HCT116 (cell line): Measurements from ENCODE around the gene WDR48. TPM values are rescaled to one million over a fixed set of nuclear protein-coding genes. Genes with fewer than 3 reads are reported as not detected.

Experiments
- ATAC-seq: fragments of 200-7000 bp; cut with Tn5 transposase; 2 replicates; pipeline ENCODE4 v1.9.1; 2020; ENCODE audit warnings: mild to moderate bottlenecking, moderate library complexity
- BruUV-seq: library from RNA; stranded (reverse); fragments of 400-500 nt; replicated peaks from 2 replicates; lab custom pipeline; 2021; lab: Mats Ljungman, UMichigan
- CTCF ChIA-PET: fragments of 300-600 bp; sonication (Branson Sonifier 250); formaldehyde crosslinking; loops from one replicate; lab custom pipeline; 2021; ENCODE audit warnings: antibody characterized with exemption; lab: Charles Lee
- POLR2A ChIA-PET: fragments of 300-600, 350-600 bp; sonication (Branson Sonifier 250); formaldehyde crosslinking; loops from one replicate; lab custom pipeline; 2021; ENCODE audit warnings: antibody characterized with exemption; lab: Charles Lee
- RAD21 ChIA-PET, 2 experiments: fragments of 300-600 bp; sonication (Branson Sonifier 250); formaldehyde crosslinking; loops; one replicate each; lab custom pipeline; 2023; ENCODE audit warnings: low total read pairs in 2 of 2; ENCODE audit not compliant: uncharacterized antibody in 2 of 2, unreplicated experiment in 2 of 2, low non-redundant PET in 1 of 2; lab: Charles Lee
- DNase-seq: peaks from one replicate; pipeline ENCODE4 v3.0.0-alpha.2; 2010; ENCODE audit warnings: low read depth, low spot score
- H2AFZ ChIP-seq: fragments of 200-600 bp; shearing (Covaris generic), sonication (generic); 2 replicates; pipeline ENCODE4 v1.6.1; 2017; ENCODE audit warnings: low read depth, mixed run types, mixed read lengths, antibody characterized with exemption, low read length; ENCODE audit not compliant: poor library complexity, severe bottlenecking
- H3K27ac ChIP-seq: 2 replicates; pipeline ENCODE4 v1.5.1; 2012; ENCODE audit warnings: low read depth, low read length
- H3K27me3 ChIP-seq: fragments of 200-600 bp; sonication (generic); 2 replicates; pipeline ENCODE4 v1.6.1; 2016; ENCODE audit warnings: mixed run types, low read length, mixed read lengths; ENCODE audit not compliant: insufficient read depth
- H3K36me3 ChIP-seq, 2 experiments: fragments of 200-500 bp in 1 of 2; fragments of 200-600 bp in 1 of 2; sonication (Bioruptor generic) in 1 of 2; sonication (generic) in 1 of 2; 2 replicates each; pipeline versions ENCODE4 v1.5.1 to v1.6.1; 2014 to 2016; ENCODE audit warnings: low read length in 2 of 2, inconsistent platforms in 1 of 2, mixed read lengths in 1 of 2, mixed run types in 1 of 2; ENCODE audit not compliant: insufficient read depth in 2 of 2, control insufficient read depth in 1 of 2
- H3K4me1 ChIP-seq, 2 experiments: fragments of 200-600 bp in 1 of 2; sonication (generic) in 1 of 2; 2 replicates each; pipeline versions ENCODE4 v1.5.1 to v1.6.1; 2012 to 2017; ENCODE audit warnings: low read length in 2 of 2, inconsistent platforms in 1 of 2, mild to moderate bottlenecking in 1 of 2, mixed read lengths in 1 of 2, mixed run types in 1 of 2, moderate library complexity in 1 of 2; ENCODE audit not compliant: insufficient read depth in 2 of 2, control insufficient read depth in 1 of 2
- H3K4me2 ChIP-seq: fragments of 200-600 bp; sonication (generic); 2 replicates; pipeline ENCODE4 v1.6.1; 2017; ENCODE audit warnings: mixed run types, low read length, mixed read lengths
- H3K4me3 ChIP-seq, 2 experiments: fragments of 200-600 bp in 1 of 2; sonication (generic) in 1 of 2; replicated peaks in 1 of 2; 2 replicates each; pipeline ENCODE4 v1.5.1; 2011 to 2016; ENCODE audit warnings: low read length in 2 of 2, control low read depth in 1 of 2, low read depth in 1 of 2, mild to moderate bottlenecking in 1 of 2, mixed read lengths in 1 of 2, mixed run types in 1 of 2
- H3K79me2 ChIP-seq: fragments of 200-600 bp; sonication (generic); 2 replicates; pipeline ENCODE4 v1.6.1; 2017; ENCODE audit warnings: mild to moderate bottlenecking, mixed run types, low read length, moderate library complexity, mixed read lengths; ENCODE audit not compliant: insufficient read depth
- H3K9ac ChIP-seq: fragments of 200-600 bp; sonication (generic); 2 replicates; pipeline ENCODE4 v1.6.1; 2016; ENCODE audit warnings: low read length, mixed read lengths
- H3K9me2 ChIP-seq: fragments of 200-600 bp; sonication (generic), shearing (Covaris generic); 2 replicates; pipeline ENCODE4 v1.6.1; 2017; ENCODE audit warnings: mixed run types, mild to moderate bottlenecking, moderate library complexity; ENCODE audit not compliant: insufficient read depth
- H3K9me3 ChIP-seq, 2 experiments: fragments of 200-500 bp in 1 of 2; fragments of 200-600 bp in 1 of 2; sonication (Bioruptor generic) in 1 of 2; sonication (generic) in 1 of 2; 2 replicates each; pipeline ENCODE4 v1.6.1; 2014 to 2017; ENCODE audit warnings: low read length in 2 of 2, mixed read lengths in 2 of 2, inconsistent platforms in 1 of 2, low read depth in 1 of 2, mild to moderate bottlenecking in 1 of 2, mixed run types in 1 of 2, moderate library complexity in 1 of 2; ENCODE audit not compliant: control insufficient read depth in 1 of 2, insufficient read depth in 1 of 2
- H4K20me1 ChIP-seq: fragments of 200-600 bp; sonication (generic), shearing (Covaris generic); 2 replicates; pipeline ENCODE4 v1.6.1; 2017; ENCODE audit warnings: mixed run types, mild to moderate bottlenecking, moderate library complexity; ENCODE audit not compliant: insufficient read depth
- ATF3 ChIP-seq: IDR thresholded peaks from 2 replicates; pipeline ENCODE4 v1.6.1; 2012
- CBX3 ChIP-seq: IDR thresholded peaks from 2 replicates; pipeline ENCODE4 v1.6.1; 2012; ENCODE audit warnings: low read depth
- CEBPB ChIP-seq: IDR thresholded peaks from 2 replicates; pipeline ENCODE4 v1.6.1; 2012; ENCODE audit warnings: low read depth
- CTCF ChIP-seq, 3 experiments: fragments of 200-600 bp in 1 of 3; sonication (generic) in 1 of 3; IDR thresholded peaks in 2 of 3; conservative IDR thresholded peaks in 1 of 3; 2 replicates each; pipeline ENCODE4 v1.5.1; 2012 to 2017; ENCODE audit warnings: low read depth in 2 of 3, low read length in 2 of 3, antibody characterized with exemption in 1 of 3, borderline replicate concordance in 1 of 3, control low read depth in 1 of 3, mild to moderate bottlenecking in 1 of 3, mixed read lengths in 1 of 3, mixed run types in 1 of 3, moderate library complexity in 1 of 3; ENCODE audit not compliant: insufficient read depth in 1 of 3
- ELF1 ChIP-seq: IDR thresholded peaks from 2 replicates; pipeline ENCODE4 v1.6.1; 2012; ENCODE audit warnings: low read depth, borderline replicate concordance
- EZH2 ChIP-seq: fragments of 200-600 bp; sonication (generic); IDR thresholded peaks from 2 replicates; pipeline ENCODE4 v1.6.1; 2017; ENCODE audit warnings: antibody characterized with exemption, mixed run types
- EZH2phosphoT487 ChIP-seq: fragments of 200-600 bp; IDR thresholded peaks from 2 replicates; pipeline ENCODE4 v1.6.1; 2018; ENCODE audit warnings: antibody characterized with exemption, borderline replicate concordance
- FOSL1 ChIP-seq: IDR thresholded peaks from 2 replicates; pipeline ENCODE4 v1.6.1; 2012; ENCODE audit warnings: low read depth
- JUND ChIP-seq: IDR thresholded peaks from 2 replicates; pipeline ENCODE4 v1.6.1; 2012
- POLR2A ChIP-seq: IDR thresholded peaks from 2 replicates; pipeline ENCODE4 v1.7.0; 2011; ENCODE audit warnings: borderline replicate concordance; ENCODE audit not compliant: insufficient read depth, insufficient read length; ENCODE audit errors: extremely low read depth
- POLR2AphosphoS5 ChIP-seq: IDR thresholded peaks from 2 replicates; pipeline ENCODE4 v1.6.1; 2011; ENCODE audit warnings: mild to moderate bottlenecking, low read depth, low read length, moderate library complexity
- RAD21 ChIP-seq: IDR thresholded peaks from 2 replicates; pipeline ENCODE4 v1.6.1; 2012; ENCODE audit warnings: low read depth, mild to moderate bottlenecking
- REST ChIP-seq: IDR thresholded peaks from 2 replicates; pipeline ENCODE4 v1.6.1; 2012; ENCODE audit warnings: low read depth
- SIN3A ChIP-seq: IDR thresholded peaks from 2 replicates; pipeline ENCODE4 v1.6.1; 2012; ENCODE audit warnings: low read depth
- SP1 ChIP-seq: IDR thresholded peaks from 2 replicates; pipeline ENCODE4 v1.6.1; 2012; ENCODE audit warnings: low read depth
- ZBTB33 ChIP-seq: IDR thresholded peaks from 2 replicates; pipeline ENCODE4 v1.6.1; 2011; ENCODE audit warnings: mild to moderate bottlenecking, low read length, moderate library complexity; ENCODE audit not compliant: insufficient replicate concordance; ENCODE audit errors: extremely low read depth
- ZFX ChIP-seq: fragments of 450-650 bp; IDR thresholded peaks from 2 replicates; pipeline ENCODE4 v1.6.1; 2017
- ZNF274 ChIP-seq: fragments of 200-500 bp; sonication (Bioruptor generic); IDR thresholded peaks from 2 replicates; pipeline ENCODE4 v1.6.1; 2014; ENCODE audit warnings: mild to moderate bottlenecking, low read depth, low read length, inconsistent platforms
- intact Hi-C: fragments of 100-400 bp; cut with micrococcal nuclease; formaldehyde crosslinking; loops from 2 replicates; pipeline ENCODE4 v1.10.0; 2022
- total RNA-seq: library from RNA; stranded (reverse); gene quantifications from one replicate; pipeline ENCODE4 v1.2.1, GENCODE V29; 2021; ENCODE audit not compliant: unreplicated experiment

Gene WDR48
- total RNA-seq, 1 experiment from 2014 or later, result 35.6 TPM

- no peak for TF ChIP-seq POLR2AphosphoS5
- TF ChIP-seq REST, result no peak
- TF ChIP-seq ZBTB33, result no peak
- TF ChIP-seq ELF1, result no peak
- no peak for TF ChIP-seq EZH2
- TF ChIP-seq ZFX, result no peak
- no peak for TF ChIP-seq RAD21
- TF ChIP-seq SIN3A, result no peak
- TF ChIP-seq CTCF (IDR thresholded peaks at IDR 0.05 in 2 of 3, conservative IDR thresholded peaks at IDR 0.05 in 1 of 3; ENCODE audit: borderline replicate concordance in 1 of 3, insufficient read depth in 1 of 3, low read depth in 2 of 3, low read length in 2 of 3), result no peak
- no peak for TF ChIP-seq CEBPB
- TF ChIP-seq FOSL1, result no peak
- no peak for TF ChIP-seq JUND
- TF ChIP-seq ATF3, result no peak
- TF ChIP-seq ZNF274, result no peak
- no peak for TF ChIP-seq POLR2A
- TF ChIP-seq SP1, result no peak
- no peak for TF ChIP-seq CBX3
- TF ChIP-seq EZH2phosphoT487, result no peak
- CTCF ChIA-PET, result interaction anchor here (1.1 to 1.7 kb wide), 2 partner anchors 9 to 22 kb away, joined by 4 read pairs; no protein-coding TSS in a partner anchor
- POLR2A ChIA-PET, result no interaction called here
- DNase-seq (no peak), ATAC-seq (no peak)
- Histone ChIP-seq H3K27ac (no peak overlapping the region), H3K27me3 (peaks cover 20% of the 10 kb centered on the region), H3K9me2 (no peaks in the 10 kb centered on the region), H3K4me2 (no peak overlapping the region), H3K9me3 (no peaks in the 10 kb centered on the region), H3K4me3 (no peak overlapping the region), H4K20me1 (no peaks in the 10 kb centered on the region), H3K36me3 (no peaks in the 10 kb centered on the region), H3K9ac (no peak overlapping the region), H3K4me1 (no peaks in the 10 kb centered on the region), H2AFZ (no peak overlapping the region), H3K79me2 (no peaks in the 10 kb centered on the region)
- BruUV-seq, result no TSS peak
- RAD21 ChIA-PET, result no interaction called here
- intact Hi-C loops, result no loop called here
These were observed 30.1 kb upstream of the WDR48 start for GRCh38 chr3:39021465-39022285.
